Central memory CD8-positive, alpha-beta T cell (primary cell): ENCODE measurements around the gene TAF13.

Experiments used
- ATAC-seq: fragments of 150-1000 bp; cut with Tn5 transposase; replicated peaks from 2 replicates; pipeline ENCODE4 v1.10.0; 2022; ENCODE audit warnings: mild to moderate bottlenecking, moderate FRiP score, moderate number of reproducible peaks; ENCODE audit not compliant: poor library complexity, severe bottlenecking; ENCODE audit errors: extremely low read depth
- DNase-seq, 2 donors: peaks; one replicate each; pipeline ENCODE4 v3.0.0; 2021; ENCODE audit warnings: low spot score in 2 of 2
- H3K27ac Mint-ChIP-seq: one replicate; pipeline ENCODE4 v1.8.0; 2022; ENCODE audit warnings: low read depth, mild to moderate bottlenecking, moderate library complexity, mixed read lengths
- H3K27me3 Mint-ChIP-seq: one replicate; pipeline ENCODE4 v1.8.0; 2022; ENCODE audit warnings: mixed read lengths
- H3K36me3 Mint-ChIP-seq: one replicate; pipeline ENCODE4 v1.8.0; 2022; ENCODE audit warnings: mild to moderate bottlenecking, moderate library complexity, mixed read lengths; ENCODE audit not compliant: insufficient read depth
- H3K4me1 Mint-ChIP-seq: one replicate; pipeline ENCODE4 v1.8.0; 2022; ENCODE audit warnings: mixed read lengths
- H3K4me3 Mint-ChIP-seq: one replicate; pipeline ENCODE4 v1.8.0; 2022; ENCODE audit warnings: mild to moderate bottlenecking, moderate library complexity, mixed read lengths
- H3K9me3 Mint-ChIP-seq: one replicate; pipeline ENCODE4 v1.8.0; 2022; ENCODE audit warnings: mixed read lengths

The TAF13 gene

DNA sequence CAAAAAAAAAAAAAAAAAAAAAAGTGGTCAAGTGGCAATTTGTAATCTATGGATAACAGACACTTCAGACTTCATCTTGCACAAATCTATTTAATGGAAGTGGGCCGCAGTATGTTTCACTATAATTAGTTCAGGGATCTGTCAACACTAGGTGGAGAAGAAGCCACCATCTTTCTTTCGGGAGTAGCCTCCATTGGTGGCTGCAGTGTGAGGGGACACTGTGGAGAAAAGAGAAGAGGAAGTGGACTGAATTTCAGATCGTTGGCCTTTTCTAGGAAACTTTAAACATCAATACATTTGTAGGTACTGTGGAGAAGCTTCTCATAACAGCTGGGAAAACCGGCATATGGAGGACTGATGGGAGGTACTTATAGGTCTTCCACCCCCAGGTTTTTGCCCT, 30.1 kb upstream of the TAF13 start:
- Mint-ChIP-seq H3K36me3 (peaks cover 6% of the 10 kb centered on the region), H3K27ac (no peak overlapping the region)
- no peak for ATAC-seq

DNA sequence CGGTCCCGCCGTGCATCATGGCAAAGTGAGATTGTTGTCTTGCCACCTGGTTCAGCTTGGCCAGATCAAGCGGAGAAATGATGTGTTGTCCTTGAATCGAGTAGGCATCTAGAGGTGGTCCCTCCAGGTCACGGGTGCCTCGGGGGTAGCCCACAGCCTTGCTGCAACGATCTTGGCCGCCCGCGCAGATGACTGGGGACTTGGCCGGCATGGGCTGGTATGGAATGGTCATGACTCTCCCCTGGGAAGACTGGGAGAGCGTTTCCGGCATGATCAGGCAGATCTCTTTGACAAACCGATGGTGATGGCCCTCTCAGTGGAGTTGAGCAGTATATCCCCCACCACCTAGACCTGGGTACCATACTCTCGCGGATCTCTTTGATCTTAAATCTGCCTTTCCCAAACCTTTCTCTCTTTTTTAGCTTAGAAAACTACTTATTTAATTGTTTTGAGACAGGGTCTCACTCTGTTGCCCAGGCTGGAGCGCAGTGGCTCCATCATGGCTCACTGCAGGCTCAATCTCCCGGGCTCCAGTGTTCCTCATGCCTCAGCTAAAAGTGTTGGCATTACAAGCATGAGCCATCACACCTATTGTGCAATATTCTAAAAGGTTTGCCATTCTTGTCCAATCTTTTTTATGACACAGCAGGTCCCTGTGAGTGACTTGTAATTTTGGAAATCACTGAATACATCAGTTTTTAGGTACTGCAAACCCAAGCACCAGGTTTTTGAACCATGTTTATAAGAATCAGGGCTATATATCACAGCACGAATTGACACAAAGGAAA, 28.8 kb upstream of the TAF13 start:
- Mint-ChIP-seq H3K36me3 (peaks cover 15% of the 10 kb centered on the region), H3K27ac (no peak overlapping the region), H3K9me3 (no peaks in the 10 kb centered on the region), H3K4me1 (peaks cover 15% of the 10 kb centered on the region), H3K27me3 (no peaks in the 10 kb centered on the region), H3K4me3 (no peak overlapping the region)
- DNase-seq (no peak), ATAC-seq (no peak)

More for the DNA sequence above, 30.1 kb upstream of the TAF13 start:
- peaks cover 4% of the 10 kb centered on the region for H3K4me1 Mint-ChIP-seq
- no peak for DNase-seq
- H3K4me3 Mint-ChIP-seq = no peak overlapping the region
- H3K9me3 Mint-ChIP-seq = no peaks in the 10 kb centered on the region
- no peaks in the 10 kb centered on the region for H3K27me3 Mint-ChIP-seq

DNA sequence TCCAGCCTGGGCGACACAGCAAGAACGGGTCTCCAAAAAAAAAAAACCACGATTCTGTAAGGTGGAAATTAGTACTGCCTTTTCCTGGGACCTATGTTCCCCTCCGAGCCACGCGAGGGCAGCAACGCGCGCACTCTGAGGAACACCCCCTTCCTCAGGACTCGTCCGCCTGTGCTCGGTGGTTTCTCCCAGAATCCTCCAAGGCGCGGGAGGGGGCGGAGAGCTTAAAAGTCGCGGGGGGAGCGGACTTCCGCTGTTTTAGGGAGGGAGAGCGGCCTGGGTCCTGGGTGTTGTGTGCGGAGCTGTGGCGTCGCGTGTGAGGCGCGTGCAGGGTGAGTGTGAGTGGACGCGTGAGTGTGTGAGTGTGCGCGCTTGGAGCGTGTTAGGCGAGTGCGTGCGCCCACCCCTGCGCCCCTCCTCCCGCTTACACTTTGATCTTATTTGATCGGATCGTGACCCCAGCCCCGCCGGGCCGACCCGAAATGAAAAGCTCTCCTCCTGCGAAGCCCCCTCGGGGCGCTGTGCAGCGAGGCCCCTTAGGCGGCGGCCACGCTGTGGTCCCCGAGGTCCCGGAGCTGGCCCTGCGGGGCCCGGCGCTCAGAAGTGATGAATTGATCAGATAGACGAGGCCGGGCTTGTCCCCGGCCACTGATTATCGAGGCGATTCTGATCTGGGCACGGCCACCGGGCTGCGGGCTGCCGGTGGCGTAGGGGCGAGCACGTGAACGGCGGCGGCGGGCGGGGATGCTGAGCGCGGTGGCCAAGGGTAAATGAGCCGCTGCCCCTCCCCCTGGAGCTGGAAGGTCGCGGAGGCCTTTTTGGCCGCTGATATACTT, 24.4 kb upstream of the TAF13 start:
- DNase-seq (peak; percentile 94 to 96), ATAC-seq (peak; percentile 91)
- Mint-ChIP-seq H3K36me3 (peaks cover 20% of the 10 kb centered on the region), H3K4me3 (peak overlapping the region; percentile 97), H3K27ac (peak overlapping the region; percentile 98), H3K9me3 (no peaks in the 10 kb centered on the region), H3K27me3 (no peaks in the 10 kb centered on the region), H3K4me1 (peaks cover 15% of the 10 kb centered on the region)

DNA sequence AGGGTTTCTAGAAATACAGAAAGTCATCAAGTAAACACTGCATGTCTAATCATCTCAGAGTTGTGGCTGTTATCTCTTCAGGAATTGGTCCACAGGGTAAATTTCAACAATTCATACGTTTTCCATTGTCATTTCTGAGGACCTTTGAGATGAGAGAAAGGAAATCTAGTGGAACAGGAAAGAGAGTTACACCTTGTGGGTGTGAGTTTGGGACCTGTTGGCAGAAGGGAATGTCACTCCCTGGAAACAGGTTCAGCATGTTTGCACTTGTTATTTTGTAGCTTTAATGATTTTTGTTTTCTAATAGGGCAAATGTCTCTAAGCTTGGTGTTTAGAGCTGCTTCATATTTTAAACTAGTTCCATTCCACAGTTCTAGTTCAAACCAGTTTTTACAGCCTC, 20.3 kb upstream of the TAF13 start:
- Mint-ChIP-seq H3K36me3 (peaks cover 31% of the 10 kb centered on the region), H3K9me3 (no peaks in the 10 kb centered on the region), H3K4me3 (no peak overlapping the region), H3K27me3 (no peaks in the 10 kb centered on the region), H3K4me1 (peaks cover 33% of the 10 kb centered on the region), H3K27ac (no peak overlapping the region)
- DNase-seq (no peak), ATAC-seq (no peak)

DNA sequence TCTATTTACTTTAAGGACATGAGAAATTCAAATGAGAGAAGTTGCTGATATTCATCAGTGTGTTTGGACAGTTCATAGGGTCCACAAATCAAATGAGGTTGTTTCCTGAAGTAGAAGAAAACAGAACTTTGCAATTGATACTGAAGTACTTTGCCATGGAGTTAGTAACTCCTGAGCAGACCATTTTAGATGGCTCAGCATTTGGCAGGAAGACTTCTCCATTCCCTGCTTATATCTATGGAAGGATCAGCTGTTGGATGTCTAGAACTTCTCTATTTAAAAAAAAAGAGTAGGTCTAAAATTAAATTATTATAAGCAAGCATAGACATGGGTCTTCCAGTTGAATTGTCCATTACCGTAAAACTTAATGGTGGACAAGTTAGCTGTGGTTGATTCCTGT, 19.8 kb upstream of the TAF13 start:
- H3K4me3 Mint-ChIP-seq = no peak overlapping the region
- ATAC-seq = no peak
- DNase-seq = no peak
- H3K9me3 Mint-ChIP-seq = no peaks in the 10 kb centered on the region
- H3K27ac Mint-ChIP-seq = no peak overlapping the region
- peaks cover 26% of the 10 kb centered on the region for H3K36me3 Mint-ChIP-seq
- H3K27me3 Mint-ChIP-seq = no peaks in the 10 kb centered on the region
- H3K4me1 Mint-ChIP-seq = peaks cover 32% of the 10 kb centered on the region

DNA sequence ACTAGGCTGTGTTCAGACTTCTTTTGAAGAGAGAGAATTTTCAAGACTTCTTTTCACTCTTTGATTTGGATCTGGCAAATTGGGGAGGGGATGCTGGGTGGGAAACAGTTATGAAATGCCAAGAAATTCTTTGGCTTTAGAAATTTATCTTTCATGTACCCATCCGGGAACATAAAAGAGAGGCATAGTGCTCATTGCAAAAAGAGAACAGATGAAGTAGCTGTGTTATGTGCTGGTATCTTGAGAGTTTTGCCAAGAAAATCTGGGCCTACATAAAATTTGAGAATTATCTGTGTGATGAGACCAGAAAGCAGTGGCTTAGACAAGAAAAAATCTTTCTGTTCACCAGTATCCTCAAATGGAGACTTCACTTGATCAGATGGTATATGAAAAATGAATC, 19.1 kb upstream of the TAF13 start:
- Mint-ChIP-seq H3K4me3 (no peak overlapping the region), H3K4me1 (peaks cover 33% of the 10 kb centered on the region), H3K36me3 (peaks cover 21% of the 10 kb centered on the region), H3K27me3 (no peaks in the 10 kb centered on the region), H3K27ac (no peak overlapping the region), H3K9me3 (no peaks in the 10 kb centered on the region)
- ATAC-seq (no peak), DNase-seq (no peak)

DNA sequence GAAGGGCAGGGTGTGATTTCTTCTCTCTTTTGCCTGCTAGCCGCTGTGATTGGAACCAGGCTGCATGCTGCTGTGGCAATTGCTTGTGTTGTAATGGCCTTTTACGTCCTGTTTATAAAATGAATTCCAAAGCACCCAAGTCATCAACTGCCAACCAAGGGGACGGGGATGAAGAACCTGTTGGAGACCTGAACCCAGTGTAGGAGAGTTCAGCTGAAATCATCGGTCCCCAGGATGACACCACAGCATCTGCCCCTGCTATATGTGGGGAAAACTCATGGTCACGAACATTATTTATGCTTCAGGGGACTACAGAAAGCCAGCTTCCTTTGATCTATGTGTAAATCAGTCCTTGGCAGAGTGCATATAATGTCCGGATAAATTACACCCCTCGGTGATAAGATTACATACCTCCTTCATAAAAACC, 18.6 kb upstream of the TAF13 start:
- Mint-ChIP-seq H3K36me3 (peaks cover 21% of the 10 kb centered on the region), H3K9me3 (no peaks in the 10 kb centered on the region), H3K4me3 (no peak overlapping the region), H3K27ac (no peak overlapping the region), H3K27me3 (no peaks in the 10 kb centered on the region), H3K4me1 (peaks cover 30% of the 10 kb centered on the region)
- DNase-seq (no peak), ATAC-seq (no peak)

DNA sequence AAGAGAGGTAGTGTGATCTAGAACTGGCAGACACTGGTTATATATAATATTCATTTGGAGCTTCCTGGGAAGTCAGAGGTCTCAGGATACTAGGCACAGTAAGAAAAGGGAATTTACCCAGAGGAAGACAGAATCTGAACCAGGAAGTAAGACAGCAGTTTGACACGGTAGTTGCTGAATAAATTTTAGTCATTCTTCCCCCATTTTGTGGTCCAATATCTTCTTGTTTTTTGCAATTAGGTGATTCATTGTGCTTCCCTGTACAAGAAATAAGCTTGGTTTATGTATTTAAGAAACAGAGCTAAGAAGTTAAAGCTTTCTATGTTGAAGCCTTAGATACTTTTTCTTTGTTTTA, 16.0 kb upstream of the TAF13 start:
- Mint-ChIP-seq H3K9me3 (no peaks in the 10 kb centered on the region), H3K4me1 (peaks cover 30% of the 10 kb centered on the region), H3K27ac (peak overlapping the region; percentile 96), H3K27me3 (no peaks in the 10 kb centered on the region), H3K36me3 (peaks cover 23% of the 10 kb centered on the region), H3K4me3 (peak overlapping the region; percentile 95)
- DNase-seq (no peak), ATAC-seq (no peak)

DNA sequence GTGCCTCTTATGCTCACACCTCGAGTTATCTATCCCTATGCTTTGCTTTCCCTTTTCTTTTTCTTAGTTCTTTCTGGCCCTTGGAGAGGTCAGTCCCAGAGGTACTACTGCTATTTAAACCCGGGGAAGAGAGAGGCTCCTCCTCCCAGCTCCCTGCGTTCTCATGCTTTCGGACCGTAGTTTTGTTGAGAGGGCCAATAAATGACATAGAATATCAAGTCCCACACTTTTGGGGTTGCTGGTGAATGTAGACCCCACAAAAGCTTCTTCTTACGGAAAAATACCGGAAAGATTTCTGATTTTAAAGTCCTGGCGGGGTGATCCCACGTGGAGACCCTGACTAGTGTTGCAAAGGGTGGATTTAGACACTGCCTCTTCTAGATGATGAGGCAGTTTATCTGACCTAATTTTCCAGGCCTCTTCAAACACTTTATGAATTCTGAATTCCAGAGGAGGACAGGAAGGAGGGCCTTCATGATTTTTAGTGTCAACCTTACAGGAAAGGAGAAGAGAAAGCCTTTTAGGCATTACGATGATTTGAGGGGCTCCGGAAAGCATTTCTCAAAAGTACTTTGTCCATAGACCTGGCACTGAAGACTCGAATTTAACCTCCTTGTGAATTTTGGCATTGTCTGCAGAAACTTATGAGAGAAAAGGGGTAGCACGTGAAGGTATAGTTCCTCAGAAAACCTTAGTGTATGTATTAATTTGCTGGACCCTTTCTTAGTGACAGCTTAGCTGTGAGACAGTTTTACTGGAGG, 15.5 kb upstream of the TAF13 start:
- Mint-ChIP-seq H3K4me3 (peak overlapping the region; percentile 95), H3K27me3 (no peaks in the 10 kb centered on the region), H3K4me1 (peaks cover 30% of the 10 kb centered on the region), H3K36me3 (peaks cover 23% of the 10 kb centered on the region), H3K27ac (peak overlapping the region; percentile 96), H3K9me3 (no peaks in the 10 kb centered on the region)
- peak; percentile 11 for ATAC-seq
- no peak for DNase-seq

DNA sequence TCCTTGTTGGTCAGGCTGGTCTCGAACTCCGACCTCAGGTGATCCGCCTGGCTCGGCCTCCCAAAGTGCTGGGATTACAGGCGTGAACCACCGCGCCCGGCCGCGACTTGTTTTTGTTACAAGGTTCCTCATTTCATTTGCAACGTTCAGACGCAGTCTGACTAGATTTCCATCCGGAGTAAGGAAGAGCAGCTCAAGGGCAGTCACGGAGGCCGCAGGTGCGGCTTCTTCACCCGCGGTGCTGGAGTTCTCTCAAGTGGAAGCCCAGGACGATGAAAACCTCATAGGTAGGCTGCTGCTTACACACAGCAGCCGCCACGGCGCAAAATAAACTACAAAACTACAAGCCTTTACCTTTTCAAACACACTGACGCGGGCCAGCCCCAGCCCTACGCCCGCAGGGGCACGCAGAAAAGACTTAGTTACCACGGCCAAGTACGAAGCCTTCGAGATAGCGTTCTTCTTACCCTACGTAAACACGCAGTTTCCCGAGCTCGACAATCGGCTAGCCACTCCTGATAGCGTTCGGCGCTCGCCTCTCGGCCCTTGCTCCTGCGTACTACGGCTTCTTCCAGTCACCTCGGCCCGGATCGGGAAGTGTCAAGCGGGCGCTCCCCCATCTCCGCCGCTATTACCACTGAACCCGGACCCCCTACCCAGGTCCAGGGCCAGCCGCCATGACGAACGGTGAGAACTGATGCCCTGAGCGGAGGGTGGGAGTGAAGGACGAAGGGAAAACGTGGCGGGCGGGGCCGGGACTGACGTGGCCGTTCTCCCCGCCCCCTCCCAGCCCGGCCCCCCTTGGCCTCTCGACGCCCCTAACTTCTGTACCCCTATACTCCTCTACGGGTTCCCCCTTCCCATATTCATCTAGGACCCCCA, 14.6 kb upstream of the TAF13 start, which contains the start of gene TMEM167B:
TSS of gene TMEM167B (plus strand) at position 569 of the 882 bp plus-strand sequence. CDS start at position 678, 109 bp downstream.
- DNase-seq (peak; percentile 72 to 80), ATAC-seq (peak; percentile 88)
- H3K4me3 Mint-ChIP-seq = peak within 1 kb of the TSS; percentile 95
- H3K27ac Mint-ChIP-seq = peak within 1 kb of the TSS; percentile 96
- H3K36me3 Mint-ChIP-seq = peaks cover 19% of the 10 kb centered on the region
- no peaks in the 10 kb centered on the region for H3K9me3 Mint-ChIP-seq
- H3K27me3 Mint-ChIP-seq = no peaks in the 10 kb centered on the region
- peaks cover 30% of the 10 kb centered on the region for H3K4me1 Mint-ChIP-seq

DNA sequence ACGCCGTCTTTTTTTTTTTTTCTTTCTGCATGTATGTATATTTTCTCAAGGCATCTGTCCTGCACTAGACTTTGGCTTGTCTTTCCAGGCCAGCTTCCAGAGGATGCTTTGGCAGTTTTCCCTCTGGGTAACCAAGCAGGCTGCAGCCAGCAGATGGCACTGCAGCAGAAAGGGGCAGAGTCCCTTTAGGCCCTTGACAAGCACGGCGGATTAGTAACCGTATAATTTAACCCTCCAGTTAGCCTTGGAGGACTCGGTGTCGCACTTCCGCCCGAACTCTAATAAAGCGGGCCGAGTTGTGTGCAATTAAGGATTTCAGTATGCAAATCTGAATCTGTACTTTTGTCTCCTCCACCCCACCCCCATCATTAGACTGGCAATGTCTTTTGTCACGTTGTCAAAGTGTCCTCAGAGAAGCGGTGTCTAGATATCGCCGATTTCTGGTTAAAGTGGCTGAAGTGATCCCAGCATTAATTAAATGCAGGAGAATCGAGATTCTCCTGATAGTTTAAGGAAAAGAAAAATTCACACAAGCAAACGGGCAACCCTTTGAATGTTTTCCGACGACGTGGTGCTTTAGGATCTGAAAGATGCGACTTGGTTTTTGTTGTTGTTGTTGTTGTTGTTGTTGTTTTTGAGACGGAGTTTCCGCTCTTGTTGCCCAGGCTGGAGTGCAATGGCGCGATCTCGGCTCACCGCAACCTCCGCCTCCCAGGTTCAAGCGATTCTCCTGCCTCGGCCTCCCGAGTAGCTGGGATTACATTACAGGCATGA, 13.6 kb upstream of the TAF13 start:
- Mint-ChIP-seq H3K9me3 (no peaks in the 10 kb centered on the region), H3K27ac (peak overlapping the region; percentile 96), H3K4me1 (peaks cover 30% of the 10 kb centered on the region), H3K27me3 (no peaks in the 10 kb centered on the region), H3K4me3 (peak overlapping the region; percentile 95), H3K36me3 (peaks cover 14% of the 10 kb centered on the region)
- ATAC-seq (no peak), DNase-seq (no peak)
